OCI-LY3 (cell line): ENCODE results near the gene SMAD7.

Source experiments
- H2AFZ ChIP-seq: fragments of 200-600, 300-600 bp; shearing (Covaris generic); 2 replicates; pipeline ENCODE4 v1.6.0; 2014; ENCODE audit warnings: antibody characterized with exemption, low read depth, low read length
- H3K27ac ChIP-seq: fragments of 200-600, 300-600 bp; sonication (generic); 2 replicates; pipeline ENCODE4 v1.5.1; 2014; ENCODE audit warnings: mild to moderate bottlenecking, low read length, moderate library complexity, mixed read lengths
- H3K27me3 ChIP-seq: fragments of 200-600, 300-600 bp; sonication (generic); 2 replicates; pipeline ENCODE4 v1.6.1; 2014; ENCODE audit warnings: low read depth, low read length, mixed read lengths
- H3K36me3 ChIP-seq: fragments of 200-600, 300-600 bp; sonication (generic); replicated peaks from 2 replicates; pipeline ENCODE3; 2014; ENCODE audit warnings: low read depth, low read length, mixed read lengths
- H3K4me1 ChIP-seq: fragments of 300-600, 200-600 bp; sonication (generic); 2 replicates; pipeline ENCODE4 v1.6.1; 2014; ENCODE audit warnings: low read length, mixed read lengths
- H3K4me2 ChIP-seq: fragments of 200-600, 300-600 bp; sonication (generic); 2 replicates; pipeline ENCODE4 v1.6.1; 2014; ENCODE audit warnings: low read length, mixed read lengths
- H3K4me3 ChIP-seq: fragments of 300-600, 200-600 bp; sonication (generic); 2 replicates; pipeline ENCODE4 v1.5.1; 2014; ENCODE audit warnings: antibody characterized with exemption, mild to moderate bottlenecking, low read length, moderate library complexity
- H3K79me2 ChIP-seq: fragments of 300-600, 200-600 bp; shearing (Covaris generic); 2 replicates; pipeline ENCODE4 v1.6.1; 2014; ENCODE audit warnings: mild to moderate bottlenecking, low read length, mixed read lengths
- H3K9ac ChIP-seq: fragments of 300-600, 200-600 bp; shearing (Covaris generic); 2 replicates; pipeline ENCODE4 v1.6.0; 2014; ENCODE audit warnings: mild to moderate bottlenecking, low read length, moderate library complexity
- H3K9me3 ChIP-seq: fragments of 200-600, 300-600 bp; shearing (Covaris generic); 2 replicates; pipeline ENCODE4 v1.6.1; 2014; ENCODE audit warnings: low read length, mixed read lengths; ENCODE audit not compliant: insufficient read depth
- H4K20me1 ChIP-seq: fragments of 200-600, 300-600 bp; sonication (generic); 2 replicates; pipeline ENCODE4 v1.6.1; 2016; ENCODE audit warnings: low read length, mixed read lengths; ENCODE audit not compliant: insufficient read depth
- EZH2phosphoT487 ChIP-seq: fragments of 200-600 bp; shearing (Covaris generic); IDR thresholded peaks from 2 replicates; pipeline ENCODE4 v1.6.1; 2018; ENCODE audit warnings: antibody characterized with exemption, mixed run types, low read depth
- TF ChIP-seq, protein P1 (sequence below): fragments of 200-600, 300-600 bp; sonication (generic); IDR thresholded peaks from 2 replicates; pipeline ENCODE4 v1.5.1; 2014; ENCODE audit warnings: antibody characterized with exemption, low read length, low read depth

The SMAD7 gene

DNA sequence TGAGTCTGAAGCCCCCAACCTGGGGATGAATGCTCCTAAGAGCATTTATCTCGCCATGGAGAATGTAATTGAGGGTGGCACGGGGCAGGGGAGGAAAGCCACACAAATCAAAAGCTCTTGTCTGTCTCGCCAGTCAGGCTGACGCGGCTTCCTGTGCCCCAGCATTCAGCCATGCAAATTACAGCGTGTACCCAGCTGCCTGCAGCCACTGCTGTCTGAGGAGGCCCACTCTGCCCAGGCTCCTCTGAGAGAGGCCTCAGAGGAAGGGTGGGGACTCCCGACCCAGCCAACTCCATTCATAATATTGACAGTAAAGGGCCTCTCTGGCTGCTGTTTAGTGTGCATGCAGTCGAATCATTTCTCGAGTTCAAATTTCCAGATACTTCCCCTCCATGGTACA is 22.0 kb downstream of the SMAD7 start:
- peak overlapping the region; percentile 78 for H3K27ac ChIP-seq
- peak overlapping the region; percentile 92 for H3K4me2 ChIP-seq
- peaks cover 73% of the 10 kb centered on the region for H3K79me2 ChIP-seq
- TF ChIP-seq, protein P1, sequence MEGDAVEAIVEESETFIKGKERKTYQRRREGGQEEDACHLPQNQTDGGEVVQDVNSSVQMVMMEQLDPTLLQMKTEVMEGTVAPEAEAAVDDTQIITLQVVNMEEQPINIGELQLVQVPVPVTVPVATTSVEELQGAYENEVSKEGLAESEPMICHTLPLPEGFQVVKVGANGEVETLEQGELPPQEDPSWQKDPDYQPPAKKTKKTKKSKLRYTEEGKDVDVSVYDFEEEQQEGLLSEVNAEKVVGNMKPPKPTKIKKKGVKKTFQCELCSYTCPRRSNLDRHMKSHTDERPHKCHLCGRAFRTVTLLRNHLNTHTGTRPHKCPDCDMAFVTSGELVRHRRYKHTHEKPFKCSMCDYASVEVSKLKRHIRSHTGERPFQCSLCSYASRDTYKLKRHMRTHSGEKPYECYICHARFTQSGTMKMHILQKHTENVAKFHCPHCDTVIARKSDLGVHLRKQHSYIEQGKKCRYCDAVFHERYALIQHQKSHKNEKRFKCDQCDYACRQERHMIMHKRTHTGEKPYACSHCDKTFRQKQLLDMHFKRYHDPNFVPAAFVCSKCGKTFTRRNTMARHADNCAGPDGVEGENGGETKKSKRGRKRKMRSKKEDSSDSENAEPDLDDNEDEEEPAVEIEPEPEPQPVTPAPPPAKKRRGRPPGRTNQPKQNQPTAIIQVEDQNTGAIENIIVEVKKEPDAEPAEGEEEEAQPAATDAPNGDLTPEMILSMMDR: no peak
- TF ChIP-seq EZH2phosphoT487: no peak
- peaks cover 75% of the 10 kb centered on the region for H3K4me1 ChIP-seq
- H3K36me3 ChIP-seq: no peaks in the 10 kb centered on the region
- H4K20me1 ChIP-seq: no peaks in the 10 kb centered on the region
- peak overlapping the region; percentile 76 for H3K9ac ChIP-seq
- no peaks in the 10 kb centered on the region for H3K9me3 ChIP-seq
- H2AFZ ChIP-seq: peak overlapping the region; percentile 76
- peak overlapping the region; percentile 71 for H3K4me3 ChIP-seq
- H3K27me3 ChIP-seq: no peaks in the 10 kb centered on the region

DNA sequence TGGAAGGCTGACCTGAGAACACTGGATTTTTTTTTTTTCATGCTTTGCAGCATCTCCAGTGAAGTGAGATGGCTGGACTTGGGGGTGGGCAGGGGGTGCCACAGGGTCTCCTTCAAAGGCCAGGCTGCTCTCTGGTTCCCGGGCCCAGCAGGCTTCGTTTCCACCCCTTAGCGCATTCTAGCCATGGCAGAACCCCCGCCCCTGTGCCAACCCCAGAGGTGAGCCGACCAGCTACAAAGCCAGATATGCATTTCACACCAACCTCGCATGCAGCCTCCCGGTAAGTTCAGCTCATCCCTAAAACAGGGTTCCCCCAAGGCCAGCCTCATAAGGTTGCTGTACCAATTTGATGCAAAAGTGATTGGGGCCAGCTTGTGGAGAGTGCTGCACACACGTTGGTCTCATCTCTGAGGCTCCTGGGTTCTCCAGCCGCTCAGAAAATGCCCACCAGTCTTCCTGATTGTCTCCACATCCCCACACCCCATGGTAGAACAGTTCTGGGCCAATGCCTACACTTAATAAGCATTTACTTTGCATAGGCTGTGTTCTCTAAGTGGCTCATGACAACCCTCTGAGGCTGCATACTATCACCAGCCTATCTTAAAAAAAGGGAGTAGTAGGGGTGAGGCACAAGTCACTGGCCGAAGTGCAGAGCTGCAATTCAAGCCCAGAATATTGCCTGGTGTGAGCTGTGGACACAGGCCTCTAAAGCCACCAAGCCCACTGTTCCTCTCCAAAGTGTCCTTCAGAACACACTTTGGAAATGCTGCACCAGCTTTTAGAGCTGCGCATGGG is 23.3 kb downstream of the SMAD7 start:
- Histone ChIP-seq H3K36me3 (no peaks in the 10 kb centered on the region), H3K27ac (no peak overlapping the region), H3K4me1 (peaks cover 69% of the 10 kb centered on the region), H2AFZ (no peak overlapping the region), H4K20me1 (no peaks in the 10 kb centered on the region), H3K4me3 (no peak overlapping the region), H3K9ac (no peak overlapping the region; the same call in 1 of the 2 replicates), H3K4me2 (peak overlapping the region; percentile 92), H3K27me3 (no peaks in the 10 kb centered on the region), H3K79me2 (peaks cover 60% of the 10 kb centered on the region), H3K9me3 (no peaks in the 10 kb centered on the region)
- TF ChIP-seq EZH2phosphoT487: no peak
- TF ChIP-seq, protein P1: no peak

- H3K4me2 ChIP-seq: no peak overlapping the region
- H2AFZ ChIP-seq: no peak overlapping the region
- H3K4me3 ChIP-seq: no peak overlapping the region
- H3K79me2 ChIP-seq: peaks cover 54% of the 10 kb centered on the region
- peaks cover 59% of the 10 kb centered on the region for H3K4me1 ChIP-seq
- no peak overlapping the region for H3K9ac ChIP-seq
- no peaks in the 10 kb centered on the region for H3K36me3 ChIP-seq
- H4K20me1 ChIP-seq: no peaks in the 10 kb centered on the region
- TF ChIP-seq, protein P1: no peak
- TF ChIP-seq EZH2phosphoT487: no peak
- H3K27me3 ChIP-seq: no peaks in the 10 kb centered on the region
- H3K9me3 ChIP-seq: no peaks in the 10 kb centered on the region
- H3K27ac ChIP-seq: no peak overlapping the region
Measured at GRCh38 chr18:48926420-48926857, 24.3 kb downstream of the SMAD7 start.

GRCh38 chr18:48925491-48925780 is 25.3 kb downstream of the SMAD7 start:
- peaks cover 49% of the 10 kb centered on the region for H3K4me1 ChIP-seq
- H3K27me3 ChIP-seq: no peaks in the 10 kb centered on the region
- no peaks in the 10 kb centered on the region for H4K20me1 ChIP-seq
- no peaks in the 10 kb centered on the region for H3K36me3 ChIP-seq
- no peak for TF ChIP-seq EZH2phosphoT487
- TF ChIP-seq, protein P1: no peak
- H3K4me2 ChIP-seq: no peak overlapping the region
- H3K79me2 ChIP-seq: peaks cover 44% of the 10 kb centered on the region
- no peak overlapping the region for H2AFZ ChIP-seq
- no peak overlapping the region for H3K27ac ChIP-seq
- H3K9me3 ChIP-seq: no peaks in the 10 kb centered on the region
- no peak overlapping the region for H3K4me3 ChIP-seq
- no peak overlapping the region for H3K9ac ChIP-seq
